Measurements from ENCODE around the gene MAGEA2B. TPM values are rescaled to one million over a fixed set of nuclear protein-coding genes. Genes with fewer than 3 reads are reported as not detected.
"Not testable (repeated sequence)": the region's sequence is repeated elsewhere in the genome, so short reads cannot be mapped to it uniquely, and the experiment has no call there.

Gene MAGEA2B
- total RNA-seq, 1 donor from 2014 or later = not detected

DNA sequence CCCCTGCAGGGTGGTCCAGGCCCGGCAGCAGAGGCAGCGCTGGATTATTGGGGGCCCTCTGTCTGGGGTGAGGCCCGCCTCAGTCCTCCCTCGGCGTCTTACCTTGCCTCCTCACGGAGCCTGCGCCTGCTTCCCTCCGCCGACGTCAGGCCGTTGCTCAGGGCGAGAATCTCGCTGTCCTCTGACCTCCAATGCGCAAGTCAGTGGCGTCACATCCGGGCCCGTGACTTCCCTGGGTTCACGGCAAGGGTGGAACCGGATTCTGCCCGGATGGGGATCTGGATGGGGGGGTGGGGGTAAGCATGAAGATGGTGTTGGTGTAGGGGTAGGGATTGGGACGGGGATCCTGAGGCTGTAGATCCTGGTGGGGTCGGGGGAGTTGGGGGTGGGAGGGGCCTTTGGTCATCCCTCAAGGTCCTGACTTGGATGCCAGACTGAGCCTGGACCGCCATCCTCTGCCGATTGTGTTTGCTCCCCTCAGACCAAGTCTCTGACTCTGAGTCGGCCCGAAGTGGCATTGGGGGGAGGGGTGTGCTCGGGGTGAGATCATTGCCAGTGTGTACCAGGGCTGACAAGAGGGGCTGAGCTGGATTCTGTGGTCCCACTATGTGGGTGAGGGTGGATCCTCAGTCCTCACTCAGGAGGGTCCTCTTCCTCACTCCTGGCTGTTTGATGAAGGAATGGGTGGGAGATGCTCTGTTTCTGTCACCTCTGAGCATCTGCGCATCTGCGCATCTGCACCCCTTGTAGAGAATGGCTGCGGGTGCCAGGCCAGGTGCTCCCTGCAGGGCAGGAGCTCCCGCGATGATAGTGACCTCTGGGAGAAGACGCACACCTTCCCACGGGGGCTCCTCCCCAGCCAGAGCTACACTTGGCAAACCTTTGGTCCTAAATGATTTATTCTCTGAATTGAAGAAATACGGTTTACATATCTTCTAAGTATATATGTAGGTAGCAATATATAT is 39.5 kb downstream of the MAGEA2B start, which contains the start of gene MAGEA2:
Gene MAGEA2 (minus strand): TSS at position 157 of the 965 bp plus-strand sequence. CDS start 2,479 bp downstream, outside the sequence.
- intact Hi-C loops (cut with DNase I); DNase-seq (ENCODE audit: low spot score): not testable (repeated sequence)

DNA sequence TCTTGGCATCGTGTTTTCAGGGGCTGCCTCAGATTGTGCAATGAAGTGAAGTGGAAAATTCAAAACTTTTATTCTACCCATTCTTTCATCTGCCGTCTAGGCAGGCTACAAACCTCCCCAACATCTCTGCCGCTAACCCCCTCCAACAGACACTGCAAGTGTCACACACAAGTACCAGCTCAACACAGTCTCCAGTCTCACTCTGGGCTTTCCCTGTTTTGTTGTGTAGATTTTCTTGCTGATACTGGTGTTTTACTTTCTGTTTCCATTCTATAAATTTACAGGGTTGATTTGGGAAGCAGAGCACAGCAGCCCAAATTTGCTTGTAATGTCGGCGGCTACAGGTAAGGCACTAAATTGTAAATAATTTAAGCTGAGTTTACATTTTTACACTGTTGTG is 40.4 kb downstream of the MAGEA2B start:
- intact Hi-C loops (cut with DNase I); DNase-seq (ENCODE audit: low spot score): not testable (repeated sequence)

DNA sequence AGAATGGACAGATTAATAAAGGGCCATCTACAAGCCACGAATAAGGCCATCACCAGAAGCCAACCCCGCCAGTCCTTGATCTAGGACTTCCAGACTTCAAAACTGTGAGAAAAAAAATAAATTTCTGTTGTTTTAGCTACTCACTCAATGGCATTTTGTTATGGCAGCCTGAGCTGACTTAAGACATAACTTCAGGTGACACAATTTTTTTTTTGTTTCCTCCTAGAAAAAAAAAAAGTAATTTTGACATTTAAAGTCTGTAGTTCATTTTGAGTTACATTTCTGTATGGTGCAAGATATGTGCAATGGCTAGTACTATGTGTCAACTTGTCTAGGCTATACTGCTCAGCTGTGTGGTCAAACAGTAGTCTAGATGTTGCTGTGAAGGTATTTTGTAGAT is 44.5 kb downstream of the MAGEA2B start, which contains the start of gene CSAG3:
Gene CSAG3 (plus strand): TSS at position 301 of the 400 bp plus-strand sequence.
- DNase-seq (ENCODE audit: low spot score) = not testable (repeated sequence)

DNA sequence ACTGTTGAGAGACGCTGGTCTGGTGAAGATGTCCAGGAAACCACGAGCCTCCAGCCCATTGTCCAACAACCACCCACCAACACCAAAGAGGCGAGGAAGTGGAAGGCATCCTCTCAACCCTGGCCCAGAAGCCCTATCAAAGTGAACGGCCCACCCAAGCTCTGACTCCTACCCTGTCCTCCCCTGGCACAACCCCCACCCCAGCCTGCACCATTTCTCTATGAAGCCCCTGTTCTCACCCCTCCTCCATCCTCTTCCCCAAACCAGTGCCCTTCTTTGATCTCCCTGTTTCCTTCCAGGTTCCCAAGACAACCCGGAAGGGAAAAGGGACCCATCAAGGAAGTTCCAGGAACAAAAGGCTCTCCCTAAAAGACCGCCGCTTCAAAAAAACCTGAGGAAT is 45.1 kb downstream of the MAGEA2B start:
- DNase-seq (ENCODE audit: low spot score); intact Hi-C loops (cut with DNase I): not testable (repeated sequence)

More for the DNA sequence above, 44.5 kb downstream of the MAGEA2B start, which contains the start of gene CSAG3:
- intact Hi-C loops (cut with DNase I) = not testable (repeated sequence)

- intact Hi-C loops (cut with DNase I); DNase-seq (ENCODE audit: low spot score): not testable (repeated sequence)
Observed at GRCh38 chrX:152761582-152761981, 47.2 kb downstream of the MAGEA2B start.

DNA sequence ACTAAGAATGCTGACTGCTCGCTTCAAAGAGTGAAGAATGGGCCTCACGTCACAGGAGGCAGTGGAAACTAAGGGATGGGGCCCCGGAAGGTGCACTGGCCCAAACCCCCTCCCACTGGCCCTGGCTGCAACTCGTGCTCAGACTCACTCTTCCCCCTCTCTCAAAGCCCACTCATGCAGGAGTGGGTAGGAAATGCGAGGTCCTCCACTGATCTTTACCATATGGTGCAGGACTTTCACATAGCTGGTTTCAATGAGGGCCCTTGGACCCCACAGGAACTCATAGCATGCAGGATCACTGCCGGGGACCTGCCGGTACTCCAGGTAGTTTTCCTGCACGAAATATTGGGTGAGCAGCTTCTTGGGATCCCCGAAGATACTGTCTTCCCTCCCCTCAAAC is 52.1 kb downstream of the MAGEA2B start:
- intact Hi-C loops (cut with DNase I); DNase-seq (ENCODE audit: low spot score): not testable (repeated sequence)

Other genes with a start within 250 kb of the MAGEA2B start
- not detected for gene GABRQ, start 76.7 kb upstream of the MAGEA2B start, total RNA-seq
- not detected for gene MAGEA3, start 15.8 kb upstream of the MAGEA2B start, total RNA-seq
- gene CSAG2, start 5.4 kb upstream of the MAGEA2B start, total RNA-seq = not detected
- gene CSAG1, start 19.1 kb downstream of the MAGEA2B start, total RNA-seq = not detected
- gene MAGEA12, start 19.1 kb downstream of the MAGEA2B start, total RNA-seq = not detected
- not detected for gene MAGEA2, start 39.2 kb downstream of the MAGEA2B start, total RNA-seq
- not detected for gene CSAG3, start 44.6 kb downstream of the MAGEA2B start, total RNA-seq
- not detected for gene MAGEA6, start 55.1 kb downstream of the MAGEA2B start, total RNA-seq
- gene CETN2, start 116.1 kb downstream of the MAGEA2B start, total RNA-seq = 22.3 TPM
- gene NSDHL, start 116.4 kb downstream of the MAGEA2B start, total RNA-seq = 12.5 TPM
- 1.4 TPM for gene ZNF185, start 183.4 kb downstream of the MAGEA2B start, total RNA-seq

Measured in cardiac septum (tissue), 1 donor.